HL-60 (cell line): ENCODE measurements around the gene SEC11C.

Source experiments
- DNase-seq, 2 experiments: peaks; one replicate each; pipeline ENCODE4 v3.0.0-alpha.2; 2010 to 2020; ENCODE audit warnings: low read depth in 1 of 2, low spot score in 1 of 2
- H3K27ac ChIP-seq: fragments of 250-450 bp; sonication (Bioruptor Pico); replicated peaks from 2 replicates; pipeline ENCODE4 v1.5.1; 2020; ENCODE audit warnings: mild to moderate bottlenecking, moderate library complexity
- H3K27me3 ChIP-seq: fragments of 250-450 bp; sonication (Bioruptor Pico); 2 replicates; pipeline ENCODE4 v1.5.1; 2021; ENCODE audit warnings: mild to moderate bottlenecking, moderate library complexity; ENCODE audit not compliant: insufficient read depth, poor library complexity, severe bottlenecking
- H3K4me3 ChIP-seq: replicated peaks from 2 replicates; pipeline ENCODE4 v1.5.1; 2011; ENCODE audit warnings: mild to moderate bottlenecking, control low read depth, low read length; ENCODE audit not compliant: insufficient read depth
- CTCF ChIP-seq: IDR thresholded peaks from one replicate; pipeline ENCODE4 v1.5.1; 2011; ENCODE audit warnings: low read length, control low read depth, inconsistent platforms; ENCODE audit not compliant: insufficient read depth
- GABPA ChIP-seq: IDR thresholded peaks from 2 replicates; pipeline ENCODE4 v1.6.1; 2012; ENCODE audit warnings: low read depth
- POLR2AphosphoS5 ChIP-seq: IDR thresholded peaks from 2 replicates; pipeline ENCODE4 v1.6.1; 2012; ENCODE audit warnings: low read depth
- SPI1 ChIP-seq: IDR thresholded peaks from 2 replicates; pipeline ENCODE4 v1.6.1; 2012; ENCODE audit warnings: low read depth, mild to moderate bottlenecking, borderline replicate concordance
- TF ChIP-seq, protein P1 (sequence below): IDR thresholded peaks from 2 replicates; pipeline ENCODE4 v1.6.1; 2012; ENCODE audit warnings: low read depth; ENCODE audit not compliant: insufficient replicate concordance

The SEC11C gene

DNA sequence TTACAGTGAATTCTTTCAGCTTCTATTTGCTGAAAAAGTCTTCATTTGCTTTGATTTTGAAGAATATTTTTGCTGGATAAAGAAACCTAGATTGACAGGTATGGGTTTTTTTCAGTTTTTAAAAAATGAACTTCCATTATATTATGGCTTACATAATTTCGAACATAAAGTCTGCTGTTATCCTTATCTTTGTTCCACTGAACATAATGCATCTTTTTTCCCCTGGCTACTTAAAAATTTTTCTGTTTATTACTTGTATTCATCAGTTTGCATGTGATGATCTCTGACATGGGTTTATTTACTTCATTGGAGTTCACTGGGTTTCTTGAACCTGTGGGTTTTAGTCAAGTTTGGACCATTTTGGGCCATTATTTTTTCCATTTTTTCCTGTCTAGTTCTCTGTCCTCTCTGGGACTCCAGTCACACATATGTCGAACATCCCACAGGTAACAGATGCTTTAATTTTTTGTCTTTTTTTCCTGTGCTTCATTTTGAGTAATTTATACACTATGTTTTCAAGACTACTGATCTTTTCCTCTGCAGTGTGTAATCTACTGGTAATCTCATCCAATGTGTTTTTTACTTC is 33.1 kb downstream of the SEC11C start:
- no peak overlapping the region for H3K27ac ChIP-seq
- no peaks in the 10 kb centered on the region for H3K27me3 ChIP-seq
- TF ChIP-seq SPI1 (no peak), POLR2AphosphoS5 (no peak), CTCF (no peak), GABPA (no peak)
- TF ChIP-seq, protein P1, sequence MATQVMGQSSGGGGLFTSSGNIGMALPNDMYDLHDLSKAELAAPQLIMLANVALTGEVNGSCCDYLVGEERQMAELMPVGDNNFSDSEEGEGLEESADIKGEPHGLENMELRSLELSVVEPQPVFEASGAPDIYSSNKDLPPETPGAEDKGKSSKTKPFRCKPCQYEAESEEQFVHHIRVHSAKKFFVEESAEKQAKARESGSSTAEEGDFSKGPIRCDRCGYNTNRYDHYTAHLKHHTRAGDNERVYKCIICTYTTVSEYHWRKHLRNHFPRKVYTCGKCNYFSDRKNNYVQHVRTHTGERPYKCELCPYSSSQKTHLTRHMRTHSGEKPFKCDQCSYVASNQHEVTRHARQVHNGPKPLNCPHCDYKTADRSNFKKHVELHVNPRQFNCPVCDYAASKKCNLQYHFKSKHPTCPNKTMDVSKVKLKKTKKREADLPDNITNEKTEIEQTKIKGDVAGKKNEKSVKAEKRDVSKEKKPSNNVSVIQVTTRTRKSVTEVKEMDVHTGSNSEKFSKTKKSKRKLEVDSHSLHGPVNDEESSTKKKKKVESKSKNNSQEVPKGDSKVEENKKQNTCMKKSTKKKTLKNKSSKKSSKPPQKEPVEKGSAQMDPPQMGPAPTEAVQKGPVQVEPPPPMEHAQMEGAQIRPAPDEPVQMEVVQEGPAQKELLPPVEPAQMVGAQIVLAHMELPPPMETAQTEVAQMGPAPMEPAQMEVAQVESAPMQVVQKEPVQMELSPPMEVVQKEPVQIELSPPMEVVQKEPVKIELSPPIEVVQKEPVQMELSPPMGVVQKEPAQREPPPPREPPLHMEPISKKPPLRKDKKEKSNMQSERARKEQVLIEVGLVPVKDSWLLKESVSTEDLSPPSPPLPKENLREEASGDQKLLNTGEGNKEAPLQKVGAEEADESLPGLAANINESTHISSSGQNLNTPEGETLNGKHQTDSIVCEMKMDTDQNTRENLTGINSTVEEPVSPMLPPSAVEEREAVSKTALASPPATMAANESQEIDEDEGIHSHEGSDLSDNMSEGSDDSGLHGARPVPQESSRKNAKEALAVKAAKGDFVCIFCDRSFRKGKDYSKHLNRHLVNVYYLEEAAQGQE: no peak
- no peak for DNase-seq
- no peak overlapping the region for H3K4me3 ChIP-seq

GRCh38 chr18:59177485-59177884 is 37.8 kb downstream of the SEC11C start:
- no peak overlapping the region for H3K27ac ChIP-seq
- DNase-seq: no peak
- TF ChIP-seq POLR2AphosphoS5 (no peak), CTCF (no peak), GABPA (no peak), SPI1 (no peak)
- H3K4me3 ChIP-seq: no peak overlapping the region
- H3K27me3 ChIP-seq: no peaks in the 10 kb centered on the region

- no peak overlapping the region for H3K4me3 ChIP-seq
- no peaks in the 10 kb centered on the region for H3K27me3 ChIP-seq
- H3K27ac ChIP-seq: no peak overlapping the region
- no peak for DNase-seq
- TF ChIP-seq SPI1 (no peak), GABPA (no peak), CTCF (no peak)
- TF ChIP-seq, protein P1: no peak
Observed at GRCh38 chr18:59180150-59180845, 40.6 kb downstream of the SEC11C start.
